NB4 (cell line): ENCODE results near the gene LRRC70.

Source experiments
- DNase-seq: peaks from one replicate; pipeline ENCODE4 v3.0.0; 2010; ENCODE audit warnings: low read depth
- H3K4me3 ChIP-seq: one replicate; pipeline ENCODE4 v1.5.1; 2011; ENCODE audit warnings: mild to moderate bottlenecking, low read depth, low read length, moderate library complexity
- CTCF ChIP-seq: IDR thresholded peaks from one replicate; pipeline ENCODE4 v1.5.1; 2012; ENCODE audit warnings: low read depth, low read length
- MYC ChIP-seq: IDR thresholded peaks from 2 replicates; pipeline ENCODE4 v1.6.1; 2011; ENCODE audit warnings: low read depth, low read length
- POLR2A ChIP-seq: IDR thresholded peaks from 2 replicates; pipeline ENCODE4 v1.6.1; 2011; ENCODE audit warnings: mild to moderate bottlenecking; ENCODE audit not compliant: insufficient read length; ENCODE audit errors: extremely low read depth
- TF ChIP-seq, protein P1 (sequence below): IDR thresholded peaks from 2 replicates; pipeline ENCODE4 v1.6.1; 2011; ENCODE audit warnings: low read depth, low read length

The LRRC70 gene

DNA sequence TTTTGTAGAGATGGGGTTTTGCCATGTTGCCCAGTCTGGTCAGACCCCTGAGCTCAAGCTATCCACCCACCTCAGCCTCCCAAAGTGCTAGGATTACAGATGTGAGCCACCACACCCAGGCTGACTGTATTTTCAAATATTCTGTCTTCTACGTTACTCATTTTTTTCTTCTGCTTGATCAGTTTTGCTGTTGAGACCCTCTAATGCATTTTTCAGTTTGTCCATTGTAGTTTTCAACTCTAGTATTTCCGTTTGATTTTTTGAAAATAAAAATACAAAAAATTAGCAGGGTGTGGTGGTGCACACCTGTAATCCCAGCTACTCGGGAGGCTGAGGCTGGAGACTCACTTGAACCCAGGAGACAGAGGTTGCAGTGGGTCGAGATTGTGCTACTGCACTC, 10.5 kb upstream of the LRRC70 start:
- H3K4me3 ChIP-seq = no peak overlapping the region
- DNase-seq = no peak
- TF ChIP-seq, protein P1, sequence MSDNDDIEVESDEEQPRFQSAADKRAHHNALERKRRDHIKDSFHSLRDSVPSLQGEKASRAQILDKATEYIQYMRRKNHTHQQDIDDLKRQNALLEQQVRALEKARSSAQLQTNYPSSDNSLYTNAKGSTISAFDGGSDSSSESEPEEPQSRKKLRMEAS = no peak
- TF ChIP-seq CTCF (no peak), MYC (no peak), POLR2A (no peak)

DNA sequence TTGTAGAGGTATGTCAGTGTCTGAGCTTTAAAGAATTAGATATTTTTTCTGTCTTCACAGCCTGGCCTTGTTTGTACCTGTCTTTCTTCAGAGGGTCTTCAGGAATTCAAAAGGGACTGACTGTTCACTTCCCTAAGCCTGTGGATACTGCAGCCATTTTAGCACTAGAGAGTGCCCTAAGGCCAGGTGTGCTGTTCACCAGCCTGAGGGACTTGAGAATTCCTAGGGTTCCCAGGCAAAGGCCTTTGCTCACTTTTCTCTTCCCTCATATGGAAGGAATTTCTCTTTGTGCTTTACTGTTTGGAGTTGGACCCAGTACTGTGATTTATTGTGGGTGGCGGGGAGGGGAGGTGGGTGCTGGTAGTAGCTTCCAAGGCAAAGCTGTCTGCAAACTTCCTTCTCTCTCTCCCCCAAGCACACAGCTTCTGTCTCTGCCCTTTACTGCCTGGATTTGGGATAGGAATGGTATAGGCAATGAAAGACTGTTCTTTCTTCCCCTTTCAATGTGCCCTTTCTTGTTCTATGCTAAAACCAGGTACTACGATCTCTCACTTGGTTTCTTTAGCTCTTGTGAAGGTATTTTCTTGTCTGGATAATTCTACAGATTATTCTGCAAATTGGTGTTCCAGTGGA, 9.7 kb upstream of the LRRC70 start:
- DNase-seq = no peak
- TF ChIP-seq MYC (no peak), POLR2A (no peak), CTCF (no peak)
- TF ChIP-seq, protein P1 = no peak
- no peak overlapping the region for H3K4me3 ChIP-seq

- no peak overlapping the region for H3K4me3 ChIP-seq
- TF ChIP-seq POLR2A = no peak
- TF ChIP-seq, protein P1 = no peak
- no peak for TF ChIP-seq MYC
- no peak for TF ChIP-seq CTCF
These were observed 9.1 kb upstream of the LRRC70 start for GRCh38 chr5:62569470-62569869.

DNA sequence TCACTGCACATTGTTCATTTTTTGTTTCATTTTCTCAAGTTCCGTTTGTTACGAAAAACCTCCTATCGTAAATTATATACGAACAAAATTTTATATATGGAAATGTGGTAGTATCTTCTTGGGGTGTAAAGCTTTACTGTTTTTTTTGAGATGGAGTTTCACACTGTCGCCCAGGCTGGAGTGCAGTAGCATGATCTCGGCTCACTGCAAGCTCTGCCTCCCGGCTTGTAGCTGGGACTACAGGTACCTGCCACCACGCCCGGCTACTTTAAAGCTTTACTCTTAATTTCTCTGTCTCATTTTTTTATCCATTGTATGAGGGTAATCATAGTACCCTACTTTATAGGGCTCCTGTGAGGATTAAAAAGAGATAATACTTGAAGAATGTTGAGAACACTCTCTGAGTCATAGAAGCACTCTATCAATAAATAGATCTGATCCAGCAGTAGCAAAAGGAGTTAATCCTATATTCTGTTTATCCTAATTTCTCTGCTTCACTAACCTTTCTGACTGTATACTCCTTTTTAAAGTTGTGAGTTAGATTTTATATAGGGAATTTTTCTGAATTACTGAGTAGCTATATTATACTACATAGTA, 5.6 kb upstream of the LRRC70 start:
- no peak overlapping the region for H3K4me3 ChIP-seq
- TF ChIP-seq MYC (no peak), POLR2A (no peak), CTCF (no peak)
- TF ChIP-seq, protein P1 = no peak
- DNase-seq = no peak

More at GRCh38 chr5:62569470-62569869, 9.1 kb upstream of the LRRC70 start:
- no peak for DNase-seq

DNA sequence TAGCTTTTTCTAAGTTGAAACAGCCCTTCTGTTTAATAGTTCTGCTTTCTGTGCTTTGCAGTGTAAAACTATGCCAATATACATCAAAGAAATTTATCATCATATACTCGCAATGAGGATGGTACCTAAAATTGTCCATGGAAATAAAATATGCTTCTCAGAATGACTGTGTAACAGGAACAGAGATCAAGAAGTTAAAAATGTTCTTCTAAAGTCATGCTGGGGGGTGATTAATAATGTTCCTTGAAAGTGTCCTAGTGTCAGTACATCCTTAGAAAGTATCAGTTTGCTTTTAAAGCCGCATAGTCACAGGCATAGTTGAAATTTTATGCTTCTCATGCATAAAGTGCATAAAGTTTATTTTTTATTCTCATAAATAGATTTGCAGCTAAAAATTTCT, 4.0 kb upstream of the LRRC70 start:
- H3K4me3 ChIP-seq = no peak overlapping the region
- TF ChIP-seq POLR2A (no peak), CTCF (no peak), MYC (no peak)
- TF ChIP-seq, protein P1 = no peak
- no peak for DNase-seq
